Mononuclear cell (primary cell): Measurements from ENCODE around the gene HS2ST1. TPM values are rescaled to one million over a fixed set of nuclear protein-coding genes. Genes with fewer than 3 reads are reported as not detected.

Source experiments
- H3K27me3 ChIP-seq: 2 replicates; pipeline ENCODE4 v1.6.0; 2011; ENCODE audit warnings: low read length, control low read depth; ENCODE audit not compliant: insufficient read depth
- H3K4me1 ChIP-seq: 2 replicates; pipeline ENCODE4 v1.5.1; 2011; ENCODE audit warnings: mild to moderate bottlenecking, low read length, control low read depth; ENCODE audit not compliant: insufficient read depth
- H3K4me3 ChIP-seq: 2 replicates; pipeline ENCODE4 v1.5.1; 2011; ENCODE audit warnings: mild to moderate bottlenecking, low read length, moderate library complexity
- H3K9me3 ChIP-seq: 2 replicates; pipeline ENCODE4 v1.5.1; 2011; ENCODE audit warnings: low read depth, mild to moderate bottlenecking, control low read depth, low read length
- total RNA-seq: library from RNA; depleted of rRNA; stranded (reverse); fragments of >200 nt; gene quantifications from one replicate; pipeline ENCODE4 v1.2.3, GENCODE V29; 2012

Gene HS2ST1
- total RNA-seq, 1 donor, result 7.5 TPM

DNA sequence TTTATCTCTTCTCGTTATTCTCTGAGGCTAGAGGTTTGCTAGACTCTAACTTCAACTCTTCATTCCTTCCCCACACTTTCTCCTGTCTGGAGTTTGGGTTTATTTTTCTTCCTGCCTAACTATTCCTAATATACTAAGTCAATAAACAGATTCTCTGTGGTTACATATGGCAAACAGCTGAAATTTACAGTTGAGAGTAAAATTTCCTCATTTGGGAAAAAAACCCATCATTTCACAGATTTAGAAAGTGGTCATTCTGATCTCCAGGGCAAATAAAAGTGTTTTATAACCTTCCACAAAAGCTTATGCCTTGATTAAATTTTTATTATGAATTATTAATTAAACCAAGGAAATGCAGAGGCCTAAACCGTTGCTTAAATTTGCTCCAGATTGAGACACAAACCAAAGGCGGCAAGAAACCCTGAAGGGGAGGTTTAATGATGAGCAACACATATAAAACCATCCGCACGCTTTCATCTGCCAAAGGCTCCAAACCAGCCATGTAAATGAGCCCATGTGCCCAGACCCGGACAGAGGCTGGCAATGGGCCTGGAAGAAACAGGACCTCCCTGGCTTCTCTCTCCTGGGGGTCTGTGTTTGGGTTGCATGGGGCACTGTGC lies 212.6 kb downstream of the HS2ST1 start:
- no peaks in the 10 kb centered on the region for H3K9me3 ChIP-seq
- no peak overlapping the region for H3K4me3 ChIP-seq
- H3K4me1 ChIP-seq, result peaks cover 2% of the 10 kb centered on the region
- no peaks in the 10 kb centered on the region for H3K27me3 ChIP-seq

- Histone ChIP-seq H3K4me3 (no peak overlapping the region), H3K27me3 (no peaks in the 10 kb centered on the region), H3K4me1 (peaks cover 8% of the 10 kb centered on the region), H3K9me3 (no peaks in the 10 kb centered on the region)
Measured at GRCh38 chr1:87127581-87127980, 213.1 kb downstream of the HS2ST1 start.

DNA sequence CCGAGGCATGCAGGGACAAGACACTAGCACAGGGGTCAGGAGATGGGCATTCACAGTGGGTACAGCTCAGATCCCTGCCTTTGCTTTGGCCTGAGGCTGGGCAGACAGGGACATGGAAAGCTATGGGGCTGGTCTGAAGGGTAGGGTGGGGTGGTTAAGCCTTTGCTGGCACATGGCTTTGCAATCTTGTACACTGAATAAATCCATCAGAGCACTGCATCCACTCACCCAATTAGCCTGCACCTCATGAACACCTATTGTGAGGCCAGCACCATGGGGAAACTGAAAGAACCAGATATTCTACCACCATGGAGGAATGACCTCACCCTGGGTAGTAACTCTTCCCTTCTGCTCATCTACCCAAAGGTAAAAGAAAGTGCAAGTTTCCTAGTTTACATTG lies 214.6 kb downstream of the HS2ST1 start:
- Histone ChIP-seq H3K27me3 (no peaks in the 10 kb centered on the region), H3K4me1 (peaks cover 10% of the 10 kb centered on the region), H3K9me3 (no peaks in the 10 kb centered on the region), H3K4me3 (no peak overlapping the region)

DNA sequence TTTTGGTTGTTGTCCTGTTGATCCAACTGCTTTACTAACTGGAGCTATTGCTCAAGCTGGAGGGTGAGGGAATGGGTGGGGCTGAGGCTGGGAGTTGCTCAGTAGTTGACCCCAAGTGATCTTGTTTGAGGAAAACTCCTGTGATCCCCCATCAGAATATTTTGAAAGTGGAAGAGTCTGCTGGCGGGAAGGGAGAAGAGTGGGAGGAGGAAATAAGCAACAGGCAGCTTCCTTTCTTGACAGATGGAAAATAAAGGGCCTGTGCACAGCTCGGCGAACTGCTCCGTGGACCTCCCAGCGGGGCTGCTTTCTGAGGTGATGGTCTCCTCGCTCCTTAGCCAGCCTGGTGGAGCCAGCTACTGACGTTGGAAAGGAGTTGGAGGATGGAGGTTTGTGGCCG lies 215.2 kb downstream of the HS2ST1 start:
- no peaks in the 10 kb centered on the region for H3K27me3 ChIP-seq
- H3K4me3 ChIP-seq, result no peak overlapping the region
- no peaks in the 10 kb centered on the region for H3K9me3 ChIP-seq
- peaks cover 10% of the 10 kb centered on the region for H3K4me1 ChIP-seq

DNA sequence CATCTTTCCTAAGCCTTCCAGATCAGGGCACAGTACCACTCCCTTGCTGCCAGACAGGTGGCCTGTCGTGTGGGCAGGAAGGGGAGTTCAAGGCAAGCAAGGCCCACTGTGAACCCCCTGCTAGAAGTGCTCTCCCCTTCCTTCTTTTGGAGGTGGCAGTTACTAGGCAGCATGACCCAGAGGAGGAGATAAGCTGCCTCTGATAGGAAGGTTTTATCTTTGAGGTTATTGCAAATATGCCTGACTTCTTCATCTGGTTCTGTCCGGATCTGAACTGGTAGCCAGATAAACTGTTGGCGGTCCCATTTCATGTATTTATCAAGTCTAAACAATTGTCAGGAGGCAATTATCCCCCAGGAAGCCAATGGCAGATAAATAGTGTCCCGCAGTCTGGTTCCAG lies 216.0 kb downstream of the HS2ST1 start:
- Histone ChIP-seq H3K4me3 (no peak overlapping the region), H3K9me3 (no peaks in the 10 kb centered on the region), H3K27me3 (no peaks in the 10 kb centered on the region), H3K4me1 (peaks cover 10% of the 10 kb centered on the region)

DNA sequence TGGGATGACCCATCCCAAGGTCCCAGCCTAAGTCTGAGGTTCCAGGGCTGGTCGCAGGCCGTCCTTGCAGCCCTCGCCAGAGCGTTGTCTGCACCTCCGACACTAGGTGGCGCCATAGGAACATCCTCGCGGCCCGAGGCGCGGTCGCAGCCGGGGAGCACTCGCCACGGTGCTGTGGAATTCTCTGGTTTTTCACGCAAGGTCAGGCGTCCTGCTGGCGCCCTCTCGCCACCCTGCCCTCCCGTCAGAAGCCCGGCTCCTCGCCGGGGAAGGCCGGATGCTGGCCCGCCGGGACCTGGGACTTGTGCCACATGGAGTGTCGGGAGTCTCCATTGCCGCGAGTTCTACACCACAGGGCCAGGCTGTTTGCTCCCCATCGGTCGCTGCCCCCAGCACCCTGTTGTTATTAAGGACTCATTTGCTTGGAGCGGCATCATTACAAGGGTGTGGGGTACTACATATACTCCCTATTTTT lies 217.4 kb downstream of the HS2ST1 start:
- Histone ChIP-seq H3K4me1 (peaks cover 10% of the 10 kb centered on the region), H3K9me3 (no peaks in the 10 kb centered on the region), H3K4me3 (peak overlapping the region; percentile 48), H3K27me3 (no peaks in the 10 kb centered on the region)

- Histone ChIP-seq H3K4me1 (peaks cover 10% of the 10 kb centered on the region), H3K4me3 (peak overlapping the region; percentile 48), H3K9me3 (no peaks in the 10 kb centered on the region), H3K27me3 (no peaks in the 10 kb centered on the region)
Measured at GRCh38 chr1:87132284-87132870, 217.9 kb downstream of the HS2ST1 start.

- Histone ChIP-seq H3K4me3 (no peak overlapping the region), H3K9me3 (no peaks in the 10 kb centered on the region), H3K27me3 (no peaks in the 10 kb centered on the region), H3K4me1 (peaks cover 10% of the 10 kb centered on the region)
Measured at GRCh38 chr1:87134061-87134460, 219.6 kb downstream of the HS2ST1 start.

GRCh38 chr1:87134625-87135328 lies 220.3 kb downstream of the HS2ST1 start:
- Histone ChIP-seq H3K4me1 (peaks cover 10% of the 10 kb centered on the region), H3K27me3 (no peaks in the 10 kb centered on the region), H3K4me3 (no peak overlapping the region), H3K9me3 (no peaks in the 10 kb centered on the region)

DNA sequence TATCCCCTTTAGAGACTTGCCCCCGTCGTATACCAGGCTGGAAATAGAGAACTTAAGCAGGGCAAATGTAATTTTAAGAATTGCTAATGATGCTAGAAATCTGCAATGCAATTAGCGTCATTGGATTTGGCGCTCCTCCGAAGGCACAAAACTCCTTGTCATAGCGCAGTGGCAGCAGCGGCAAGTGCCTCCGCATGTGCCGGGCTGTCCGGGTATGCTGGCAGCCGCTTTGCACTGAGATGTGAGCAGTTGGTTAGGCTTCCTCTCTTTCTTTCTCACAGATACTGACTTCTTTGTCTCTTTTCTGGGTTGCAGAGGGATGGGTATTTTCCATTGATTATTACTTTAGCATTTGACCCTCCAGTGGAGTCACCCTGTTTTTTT lies 220.9 kb downstream of the HS2ST1 start:
- H3K27me3 ChIP-seq, result no peaks in the 10 kb centered on the region
- H3K9me3 ChIP-seq, result no peaks in the 10 kb centered on the region
- no peak overlapping the region for H3K4me3 ChIP-seq

DNA sequence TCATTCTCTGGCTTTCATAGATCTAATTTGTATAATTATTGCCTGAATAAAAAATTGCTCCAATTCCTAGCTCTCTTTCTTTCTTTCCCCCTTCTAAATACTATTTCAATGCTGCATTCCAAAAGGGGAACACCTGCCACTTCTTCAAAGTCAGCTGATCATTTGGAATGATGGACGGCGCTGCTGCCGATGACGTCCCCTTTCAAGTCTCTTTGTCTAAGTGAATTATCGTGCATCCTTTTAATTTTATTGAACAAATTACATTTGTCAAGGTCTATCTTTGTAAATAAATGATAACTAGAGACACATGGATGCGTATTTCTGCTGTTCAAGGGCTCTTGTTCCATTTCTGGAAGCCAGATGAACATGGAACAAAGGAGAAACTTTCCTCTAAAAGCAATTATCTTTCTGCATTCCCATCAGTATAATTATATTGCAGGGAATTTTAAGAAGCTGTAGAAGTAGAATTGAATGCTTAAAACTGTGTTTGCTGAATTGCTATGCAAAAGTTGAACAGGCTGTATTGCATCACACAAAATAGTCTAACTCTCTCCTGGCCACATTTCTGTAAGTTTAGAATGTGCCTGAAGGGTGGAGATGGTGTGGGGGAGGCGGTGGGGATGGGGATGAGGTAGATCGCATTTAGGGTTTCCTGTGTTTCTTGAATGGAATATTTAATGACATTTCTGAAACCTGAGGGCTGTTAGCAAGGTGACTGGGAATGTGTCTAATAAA lies 222.3 kb downstream of the HS2ST1 start:
- Histone ChIP-seq H3K27me3 (no peaks in the 10 kb centered on the region), H3K9me3 (no peaks in the 10 kb centered on the region), H3K4me3 (no peak overlapping the region), H3K4me1 (peaks cover 10% of the 10 kb centered on the region)

More for the DNA sequence above, 220.9 kb downstream of the HS2ST1 start:
- peaks cover 10% of the 10 kb centered on the region for H3K4me1 ChIP-seq

DNA sequence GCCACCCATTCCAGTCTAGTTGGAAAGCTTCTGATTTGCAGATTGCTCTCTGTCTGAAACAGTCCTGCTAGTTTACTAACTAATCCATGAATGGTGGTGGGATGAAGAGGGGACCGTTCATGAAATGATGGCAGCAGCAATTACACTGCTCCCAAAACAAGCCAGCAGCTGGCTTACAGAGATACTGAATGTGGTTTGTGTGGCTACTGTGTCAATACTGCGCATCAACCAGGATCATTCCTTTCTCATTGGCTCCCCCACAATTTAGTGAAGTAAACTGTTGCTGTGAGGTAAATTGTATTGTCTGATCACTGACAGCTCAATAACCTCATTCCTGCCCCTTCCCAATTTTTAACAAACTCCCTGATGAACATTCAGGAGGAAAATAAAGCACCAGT lies 222.9 kb downstream of the HS2ST1 start:
- Histone ChIP-seq H3K4me3 (no peak overlapping the region), H3K27me3 (no peaks in the 10 kb centered on the region), H3K4me1 (peaks cover 4% of the 10 kb centered on the region), H3K9me3 (no peaks in the 10 kb centered on the region)

GRCh38 chr1:87140831-87141540 lies 226.6 kb downstream of the HS2ST1 start:
- Histone ChIP-seq H3K4me3 (no peak overlapping the region), H3K27me3 (no peaks in the 10 kb centered on the region), H3K4me1 (no peaks in the 10 kb centered on the region), H3K9me3 (no peaks in the 10 kb centered on the region)

DNA sequence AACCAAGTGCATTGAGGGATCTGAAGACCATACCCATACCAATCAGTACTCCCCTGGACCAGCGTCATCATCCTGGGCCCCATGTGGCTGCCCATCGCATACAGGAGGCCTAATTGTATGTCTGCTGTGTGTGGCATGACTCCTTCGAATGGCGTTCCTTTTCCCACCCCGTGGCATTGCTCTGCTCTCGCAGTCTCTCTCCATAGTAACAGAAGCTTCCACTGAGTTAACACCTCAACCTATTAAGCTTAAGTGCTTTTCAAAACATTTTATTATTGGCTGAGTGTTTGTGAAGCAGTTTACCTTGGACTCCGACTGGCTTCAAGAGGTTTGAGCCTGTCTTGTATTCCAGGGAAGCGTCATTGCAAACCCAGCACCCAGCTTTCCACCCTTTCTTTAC lies 227.1 kb downstream of the HS2ST1 start:
- Histone ChIP-seq H3K4me3 (no peak overlapping the region), H3K4me1 (peaks cover 2% of the 10 kb centered on the region), H3K9me3 (no peaks in the 10 kb centered on the region), H3K27me3 (no peaks in the 10 kb centered on the region)
